GM12891 (cell line): ENCODE data around the gene IRF2BP2.
A peak's percentile ranks its signal among the peaks of the same experiment; 100 is the strongest.
"Not testable (repeated sequence)": the region's sequence is repeated elsewhere in the genome, so short reads cannot be mapped to it uniquely, and the experiment has no call there.

Experiments used
- DNase-seq: peaks from one replicate; pipeline ENCODE4 v3.0.0; 2011; ENCODE audit warnings: low spot score; ENCODE audit not compliant: insufficient read length
- FAIRE-seq: peaks from 2 replicates; lab custom pipeline; 2011; peaks lifted over from hg19 to GRCh38; lab: Jason Lieb, UNC
- PAX5 ChIP-seq: IDR thresholded peaks from 2 replicates; pipeline ENCODE4 v1.6.1; 2011; ENCODE audit warnings: low read length, moderate library complexity, mild to moderate bottlenecking; ENCODE audit not compliant: insufficient read depth, severe bottlenecking
- POLR2A ChIP-seq: IDR thresholded peaks from 2 replicates; pipeline ENCODE4 v1.6.1; 2011; ENCODE audit warnings: low read depth, low read length, control low read depth
- POLR2AphosphoS5 ChIP-seq: IDR thresholded peaks from 2 replicates; pipeline ENCODE4 v1.6.1; 2011; ENCODE audit warnings: low read depth, low read length, control low read depth
- POU2F2 ChIP-seq: IDR thresholded peaks from 2 replicates; pipeline ENCODE4 v1.6.1; 2011; ENCODE audit warnings: low read depth, mild to moderate bottlenecking, control low read depth, low read length, moderate library complexity
- SPI1 ChIP-seq: IDR thresholded peaks from 2 replicates; pipeline ENCODE4 v1.6.1; 2011; ENCODE audit warnings: low read depth, low read length, control low read depth
- TAF1 ChIP-seq: IDR thresholded peaks from 2 replicates; pipeline ENCODE4 v1.6.1; 2011; ENCODE audit warnings: low read depth, low read length, control low read depth

The IRF2BP2 gene

DNA sequence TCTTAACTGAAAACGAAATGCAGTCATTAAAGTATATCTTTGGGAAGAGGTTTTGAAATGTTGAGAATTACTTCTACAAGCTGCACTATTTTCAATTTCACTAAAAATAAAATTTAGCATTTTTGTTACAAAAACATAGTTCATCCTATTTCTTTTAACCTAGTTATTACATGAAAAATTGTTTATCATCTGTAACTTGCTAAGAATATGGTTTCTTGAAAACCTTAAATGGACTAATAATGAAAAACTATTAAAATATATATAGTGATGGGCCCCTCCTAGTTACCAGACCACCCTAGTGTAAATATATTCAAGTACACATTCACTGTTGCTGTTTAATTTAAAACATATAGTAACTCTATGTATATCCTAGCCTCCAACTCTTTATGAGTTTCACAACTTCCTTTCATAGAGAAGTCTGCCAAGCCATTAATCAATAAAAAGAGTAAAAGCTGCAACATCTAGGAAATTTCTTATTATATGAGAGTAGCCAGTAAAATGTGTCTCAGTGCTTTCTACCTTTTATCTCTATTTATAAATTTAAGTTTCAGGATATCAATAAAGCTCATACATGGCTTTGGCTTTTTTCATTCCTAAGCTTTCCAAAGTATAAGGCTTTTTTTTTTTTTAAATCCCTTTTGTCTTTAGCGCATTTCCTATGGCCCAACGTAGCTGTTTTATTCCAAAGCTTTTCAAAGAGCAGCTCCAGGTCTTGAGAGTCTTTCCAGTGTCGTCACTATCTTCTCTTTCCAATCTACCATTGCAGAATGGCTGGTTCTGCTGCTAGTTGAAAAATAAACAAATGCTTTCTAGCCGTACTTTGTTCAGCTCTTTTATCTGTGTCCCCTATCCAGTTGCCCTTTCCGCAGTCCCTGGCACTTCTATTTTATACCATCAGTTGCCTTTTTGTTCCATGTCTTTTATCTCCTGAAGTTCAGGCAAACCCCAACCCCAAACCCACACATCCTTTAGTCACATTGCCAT lies 6.5 kb downstream of the IRF2BP2 start:
- no peak for TF ChIP-seq TAF1
- TF ChIP-seq PAX5: no peak
- TF ChIP-seq SPI1: no peak
- TF ChIP-seq POLR2AphosphoS5: peak; percentile 66; the same call in 1 of the 2 replicates
- TF ChIP-seq POU2F2: no peak
- peak; percentile 31; the same call in 1 of the 2 replicates for TF ChIP-seq POLR2A
- DNase-seq (no peak), FAIRE-seq (no peak)

- TF ChIP-seq POU2F2 (0 out of 2 replicates have a peak, but pooled peaks have one; percentile 26), POLR2A (peak; percentile 74), PAX5 (no peak), POLR2AphosphoS5 (peak; percentile 83; the same call in 1 of the 2 replicates)
- no peak for DNase-seq
- FAIRE-seq: peak; percentile 83
Observed at GRCh38 chr1:234602334-234603220, 7.4 kb downstream of the IRF2BP2 start.

DNA sequence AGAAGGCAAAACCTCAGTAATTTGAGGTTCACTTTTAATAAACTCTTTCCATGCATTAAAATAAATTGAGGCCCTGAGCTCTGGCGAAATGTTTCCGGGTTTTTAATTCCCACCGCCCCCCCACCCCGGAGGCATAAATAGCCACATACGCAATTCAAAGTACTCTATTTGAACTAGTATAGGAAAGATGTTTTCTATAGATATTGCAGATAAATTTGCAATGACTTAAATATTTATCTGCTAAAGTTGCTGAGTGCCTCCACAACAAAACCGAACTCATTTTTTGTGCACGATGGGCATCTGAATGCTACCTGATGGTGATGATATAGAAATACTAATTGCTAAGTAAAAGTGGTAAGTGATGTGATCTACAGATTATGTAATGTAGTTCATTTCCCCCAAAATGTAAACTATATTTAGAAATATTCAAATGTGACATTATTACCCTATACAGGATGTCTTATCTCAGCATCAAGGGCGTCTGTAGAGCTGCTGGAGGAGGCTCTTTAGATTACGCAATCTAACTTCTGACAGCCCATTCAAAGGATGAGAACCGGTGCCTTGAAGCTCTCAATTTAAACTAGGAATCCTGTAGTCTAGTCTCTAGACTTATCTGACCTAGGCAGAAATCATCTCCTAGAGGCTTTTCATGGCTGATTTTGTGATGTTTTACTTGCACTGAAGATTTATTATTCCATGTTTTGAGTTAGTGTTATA lies 8.5 kb downstream of the IRF2BP2 start:
- TF ChIP-seq SPI1: no peak
- TF ChIP-seq POLR2AphosphoS5: peak; percentile 51; the same call in 1 of the 2 replicates
- TF ChIP-seq TAF1: no peak
- TF ChIP-seq POLR2A: peak; percentile 31; the same call in 1 of the 2 replicates
- DNase-seq: no peak
- no peak for FAIRE-seq

GRCh38 chr1:234600418-234601281 lies 9.3 kb downstream of the IRF2BP2 start:
- DNase-seq: no peak
- FAIRE-seq: peak; percentile 83
- TF ChIP-seq PAX5: no peak
- peak; percentile 49; the same call in 1 of the 2 replicates for TF ChIP-seq POLR2A
- peak; percentile 59 for TF ChIP-seq POLR2AphosphoS5

- TF ChIP-seq SPI1 (no peak), POLR2AphosphoS5 (peak; percentile 52), POU2F2 (peak; percentile 49; the same call in 1 of the 2 replicates), TAF1 (peak; percentile 18; the same call in 1 of the 2 replicates), POLR2A (peak; percentile 53)
- DNase-seq (no peak), FAIRE-seq (peak; percentile 88)
Observed at GRCh38 chr1:234599617-234600417, 10.2 kb downstream of the IRF2BP2 start.

GRCh38 chr1:234598974-234599616 lies 10.9 kb downstream of the IRF2BP2 start:
- DNase-seq: no peak
- FAIRE-seq: no peak
- no peak for TF ChIP-seq POLR2A
- no peak for TF ChIP-seq POLR2AphosphoS5
- TF ChIP-seq POU2F2: no peak
- TF ChIP-seq SPI1: no peak
- no peak for TF ChIP-seq PAX5
- no peak for TF ChIP-seq TAF1

DNA sequence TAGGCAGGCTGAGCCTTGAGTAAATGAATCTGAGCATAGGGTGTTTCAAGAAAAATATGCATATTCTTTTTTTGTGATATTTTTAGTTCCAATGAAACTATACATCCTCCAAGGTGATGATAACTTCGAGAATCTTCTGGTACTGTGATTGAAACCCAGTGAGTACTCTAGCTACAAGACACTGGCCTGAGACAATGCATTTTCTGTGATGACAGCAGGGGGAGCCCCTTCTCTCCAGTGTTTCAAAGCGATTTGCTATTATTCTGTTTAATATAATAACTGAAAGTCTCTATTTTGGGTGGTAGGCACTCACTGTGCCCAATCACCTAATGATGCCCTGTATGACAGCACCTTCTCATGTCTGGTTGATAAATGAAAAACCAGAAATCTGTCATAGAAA lies 12.1 kb downstream of the IRF2BP2 start:
- TF ChIP-seq POU2F2: 0 out of 2 replicates have a peak, but pooled peaks have one; percentile 34
- TF ChIP-seq PAX5: no peak
- TF ChIP-seq SPI1: no peak
- no peak for FAIRE-seq
- no peak for DNase-seq

DNA sequence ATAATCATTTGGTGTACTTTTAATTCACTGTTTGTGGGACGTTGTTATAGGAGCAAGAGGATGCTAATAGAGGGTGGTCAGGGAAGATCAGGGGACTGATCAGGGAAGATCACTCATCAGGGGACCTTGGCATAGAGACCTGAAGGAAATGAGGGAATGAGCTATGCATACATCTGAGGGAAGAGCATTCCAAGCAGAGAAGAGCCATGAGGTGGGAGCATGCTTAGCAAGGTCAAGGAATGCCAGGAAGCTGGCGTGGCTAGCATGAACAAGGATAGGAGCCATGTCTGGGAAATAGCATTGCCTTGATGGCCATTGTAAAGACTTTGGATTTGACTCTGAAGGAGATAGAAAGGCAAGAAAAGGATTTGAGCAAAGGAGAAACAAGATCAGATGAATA lies 14.1 kb downstream of the IRF2BP2 start:
- DNase-seq (no peak), FAIRE-seq (no peak)
- TF ChIP-seq PAX5: no peak
- no peak for TF ChIP-seq SPI1
- no peak for TF ChIP-seq POLR2AphosphoS5
- no peak for TF ChIP-seq TAF1
- no peak for TF ChIP-seq POLR2A
- TF ChIP-seq POU2F2: no peak

DNA sequence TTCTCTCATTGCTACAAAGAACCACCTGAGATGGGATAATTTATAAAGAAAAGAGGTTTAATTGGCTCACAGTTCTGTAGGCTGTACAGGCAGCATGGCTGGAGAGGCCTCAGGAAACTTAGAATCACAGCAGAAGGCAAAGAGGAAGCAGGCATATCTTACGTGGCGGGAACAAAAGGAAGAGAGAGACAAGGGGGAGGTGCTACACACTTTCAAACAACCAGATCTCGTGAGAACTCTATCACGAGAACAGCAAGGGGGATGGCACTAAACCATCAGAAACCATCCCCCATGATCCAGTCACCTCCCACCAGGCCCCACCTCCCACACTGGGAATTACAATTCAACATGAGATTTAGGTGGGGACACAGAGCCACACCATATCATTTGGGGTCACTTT lies 15.4 kb downstream of the IRF2BP2 start:
- not testable (repeated sequence) for FAIRE-seq, DNase-seq
